Lung (tissue), 5 donors: ENCODE data around the gene PCMTD2. TPM values are rescaled to one million over a fixed set of nuclear protein-coding genes. Genes with fewer than 3 reads are reported as not detected.

Experiments
- polyA plus RNA-seq, 2 donors: library from polyadenylated mRNA; stranded (reverse); fragments of 200-250 nt; gene quantifications; one replicate each; pipeline ENCODE4 v1.2.1, GENCODE V29; 2013
- small RNA-seq: library from RNA; depleted of rRNA; stranded (forward); fragments of <200 nt; gene quantifications from one replicate; pipeline ENCODE3, GENCODE V24; 2014; ENCODE audit warnings: low replicate concordance
- total RNA-seq, 2 donors: library from RNA; depleted of rRNA in 1 of 2; stranded (reverse); fragments of >200 nt in 1 of 2; gene quantifications; one replicate each; pipeline ENCODE4 v1.2.1, GENCODE V29; 2014 to 2021
- donor health status: Bipolar disorder and iron deficiency.
- donor health status: healthy.
- donor health status: DM: yes; HTN: yes; CAD: no.

The PCMTD2 gene
- total and polyA plus RNA-seq, 4 donors, result 16.5 to 123 (median 25.2) TPM

Small RNA genes within 50 kb of the gene (small RNA-seq; reads per million reads assigned to genes)
- gene AL137028.2, result not detected

Other genes starting within 250 kb of the PCMTD2 start
- 1 to 10 TPM; 1.3 to 2.0 TPM for gene C20orf204, start 219.6 kb upstream of the PCMTD2 start, total RNA-seq
- gene C20orf204, start 219.6 kb upstream of the PCMTD2 start, polyA plus RNA-seq, result under 1 TPM; 0.50 to 0.63 TPM
- 10 to 100 TPM; 12.1 to 52.2 TPM for gene SOX18, start 206.1 kb upstream of the PCMTD2 start, total RNA-seq
- 10 to 100 TPM; 26.9 to 31.7 TPM for gene SOX18, start 206.1 kb upstream of the PCMTD2 start, polyA plus RNA-seq
- gene TCEA2, start 192.6 kb upstream of the PCMTD2 start, total RNA-seq, result 10 to 100 TPM; 28.5 to 32.8 TPM
- 10 to 100 TPM; 18.3 to 32.9 TPM for gene TCEA2, start 192.6 kb upstream of the PCMTD2 start, polyA plus RNA-seq
- 10 to 100 TPM; 15.1 to 50.7 TPM for gene RGS19, start 176.2 kb upstream of the PCMTD2 start, total RNA-seq
- gene RGS19, start 176.2 kb upstream of the PCMTD2 start, polyA plus RNA-seq, result 10 to 100 TPM; 19.5 to 99.0 TPM
- 1 to 10 TPM; 1.6 to 2.5 TPM for gene OPRL1, start 175.7 kb upstream of the PCMTD2 start, total RNA-seq
- gene OPRL1, start 175.7 kb upstream of the PCMTD2 start, polyA plus RNA-seq, result 1 to 10 TPM in 1 of 2 donors, under 1 TPM in 1; 0.45 to 3.1 TPM
- under 1 TPM; 0.51 to 0.64 TPM for gene LKAAEAR1, start 171.3 kb upstream of the PCMTD2 start, total RNA-seq
- 1 to 10 TPM in 1 of 2 donors, under 1 TPM in 1; 0.65 to 2.3 TPM for gene LKAAEAR1, start 171.3 kb upstream of the PCMTD2 start, polyA plus RNA-seq
- not detected for gene NPBWR2, start 148.2 kb upstream of the PCMTD2 start, total RNA-seq
- gene NPBWR2, start 148.2 kb upstream of the PCMTD2 start, polyA plus RNA-seq, result not detected
- under 1 TPM in 1 of 2 donors, not detected in 1; 0.40 TPM for gene MYT1, start 91.3 kb upstream of the PCMTD2 start, total RNA-seq
- under 1 TPM; 0.03 to 0.10 TPM for gene MYT1, start 91.3 kb upstream of the PCMTD2 start, polyA plus RNA-seq